Activated CD4-positive, alpha-beta T cell treated with anti-CD3 and anti-CD28 coated beads for 36 hours (primary cell): ENCODE results near the gene CARNS1. TPM values are rescaled to one million over a fixed set of nuclear protein-coding genes. Genes with fewer than 3 reads are reported as not detected.

Experiments used
- ATAC-seq: fragments of 200-7000 bp; cut with Tn5 transposase; one replicate; pipeline ENCODE4 v1.10.0; 2021; ENCODE audit warnings: mild to moderate bottlenecking, moderate library complexity
- CTCF ChIA-PET: fragments of 350-600 bp; sonication (Branson Sonifier 250); formaldehyde crosslinking; loops from one replicate; lab custom pipeline; 2021; ENCODE audit warnings: antibody characterized with exemption; lab: Charles Lee
- POLR2A ChIA-PET: fragments of 350-600 bp; sonication (Branson Sonifier 250); formaldehyde crosslinking; loops from one replicate; lab custom pipeline; 2021; ENCODE audit warnings: antibody characterized with exemption, inconsistent platforms; lab: Charles Lee
- DNase-seq: peaks from one replicate; pipeline ENCODE4 v3.0.0-alpha.2; 2020
- H3K27ac Mint-ChIP-seq: one replicate; pipeline ENCODE4 v1.8.0; 2021; ENCODE audit warnings: mixed read lengths
- H3K27me3 Mint-ChIP-seq: one replicate; pipeline ENCODE4 v1.8.0; 2021; ENCODE audit warnings: mixed read lengths
- H3K36me3 Mint-ChIP-seq: one replicate; pipeline ENCODE4 v1.8.0; 2021; ENCODE audit warnings: low read depth, mixed read lengths
- H3K4me1 Mint-ChIP-seq: one replicate; pipeline ENCODE4 v1.8.0; 2021; ENCODE audit warnings: mixed read lengths
- H3K4me3 Mint-ChIP-seq: one replicate; pipeline ENCODE4 v1.8.0; 2021; ENCODE audit warnings: mild to moderate bottlenecking, moderate library complexity, mixed read lengths
- H3K9me3 Mint-ChIP-seq: one replicate; pipeline ENCODE4 v1.8.0; 2021; ENCODE audit warnings: low read depth, mixed read lengths
- intact Hi-C, 2 experiments: fragments of 100-400 bp; cut with DNase I in 1 of 2; cut with micrococcal nuclease in 1 of 2; formaldehyde crosslinking; loops; one replicate each; pipeline versions ENCODE4 v1.14.2 to v1.15.1; 2022 to 2024; cut with DNase I, micrococcal nuclease
- total RNA-seq, 2 experiments: library from RNA; stranded (reverse); gene quantifications; one replicate each; pipeline ENCODE4 v1.2.3, GENCODE V29; 2021

CARNS1 gene
- total RNA-seq, 2 experiments from 2014 or later, result 1.5 to 1.6 TPM

DNA sequence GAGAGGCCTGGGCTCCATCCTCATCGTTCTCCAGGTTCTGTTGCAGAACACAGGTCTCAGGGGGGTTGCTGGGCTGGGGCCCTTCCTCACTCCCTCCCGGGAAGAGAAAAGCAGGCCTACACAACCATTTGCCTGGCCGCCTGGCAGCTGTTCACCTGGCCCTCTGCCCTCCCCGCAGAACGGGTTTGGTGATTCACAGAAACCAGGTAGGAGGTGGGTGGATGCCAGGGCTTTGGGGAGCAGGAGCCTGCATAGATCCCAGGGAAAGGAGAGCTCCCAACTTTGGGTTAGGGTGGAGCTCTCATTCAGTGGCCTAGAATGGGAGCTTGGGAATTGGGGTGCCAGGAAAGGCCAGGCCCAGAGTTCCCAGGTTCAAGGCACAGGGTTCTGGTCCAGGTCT, 52.6 kb downstream of the CARNS1 start:
- H3K36me3 Mint-ChIP-seq, result peaks cover 9% of the 10 kb centered on the region

DNA sequence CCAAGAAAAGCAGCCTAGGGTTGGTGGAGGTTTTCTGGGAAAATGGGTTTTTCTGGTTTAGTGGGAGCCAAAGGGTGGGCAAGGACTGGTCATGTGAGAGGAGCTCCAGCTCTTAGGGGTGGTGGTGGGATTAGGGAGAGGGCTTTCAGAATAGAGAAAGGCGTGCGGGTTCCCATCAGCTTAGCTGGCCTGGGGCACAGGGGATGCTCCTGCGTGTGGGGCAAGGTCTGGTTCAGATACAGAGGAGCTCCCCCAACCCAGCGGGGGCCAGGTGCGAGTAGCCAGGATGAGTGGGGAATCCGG, 52.9 kb downstream of the CARNS1 start:
- H3K4me3 Mint-ChIP-seq, result peak overlapping the region; percentile 82
- H3K27ac Mint-ChIP-seq, result peak overlapping the region; percentile 78
- ChIA-PET POLR2A (interaction anchor here (0.8 to 1.0 kb wide), 2 partner anchors 16 to 151 kb away, joined by 3 to 4 read pairs; no protein-coding TSS in a partner anchor), CTCF (interaction anchor here (0.7 to 2.0 kb wide), 9 partner anchors 15 to 229 kb away, joined by 3 to 9 read pairs (median 4); partner anchors contain the start of gene AIP)
- DNase-seq, result peak; percentile 62
- no peaks in the 10 kb centered on the region for H3K9me3 Mint-ChIP-seq
- intact Hi-C loops, result loop anchor here in 1 of 2 experiments (2.0 to 5.0 kb wide), 2 partner anchors 22 to 41 kb away; partner anchors contain the start of gene RPS6KB2
- H3K4me1 Mint-ChIP-seq, result peaks cover 24% of the 10 kb centered on the region
- H3K27me3 Mint-ChIP-seq, result no peaks in the 10 kb centered on the region
- ATAC-seq, result peak; percentile 4
- peaks cover 9% of the 10 kb centered on the region for H3K36me3 Mint-ChIP-seq

More for the DNA sequence above, 52.6 kb downstream of the CARNS1 start:
- intact Hi-C loops, result loop anchor here in 1 of 2 experiments (2.0 to 5.0 kb wide), 2 partner anchors 21 to 41 kb away; partner anchors contain the start of gene RPS6KB2
- ATAC-seq, result no peak
- ChIA-PET CTCF (interaction anchor here (0.6 to 2.0 kb wide), 10 partner anchors 15 to 228 kb away, joined by 3 to 9 read pairs (median 4); partner anchors contain the start of gene AIP), POLR2A (interaction anchor here (0.7 to 1.0 kb wide), 3 partner anchors 17 to 150 kb away, joined by 3 to 4 read pairs (median 3); partner anchors contain the start of gene TBC1D10C)
- H3K4me3 Mint-ChIP-seq, result peak overlapping the region; percentile 82
- H3K4me1 Mint-ChIP-seq, result peaks cover 24% of the 10 kb centered on the region
- no peaks in the 10 kb centered on the region for H3K9me3 Mint-ChIP-seq
- H3K27me3 Mint-ChIP-seq, result no peaks in the 10 kb centered on the region
- H3K27ac Mint-ChIP-seq, result peak overlapping the region; percentile 78
- peak; percentile 72 for DNase-seq

DNA sequence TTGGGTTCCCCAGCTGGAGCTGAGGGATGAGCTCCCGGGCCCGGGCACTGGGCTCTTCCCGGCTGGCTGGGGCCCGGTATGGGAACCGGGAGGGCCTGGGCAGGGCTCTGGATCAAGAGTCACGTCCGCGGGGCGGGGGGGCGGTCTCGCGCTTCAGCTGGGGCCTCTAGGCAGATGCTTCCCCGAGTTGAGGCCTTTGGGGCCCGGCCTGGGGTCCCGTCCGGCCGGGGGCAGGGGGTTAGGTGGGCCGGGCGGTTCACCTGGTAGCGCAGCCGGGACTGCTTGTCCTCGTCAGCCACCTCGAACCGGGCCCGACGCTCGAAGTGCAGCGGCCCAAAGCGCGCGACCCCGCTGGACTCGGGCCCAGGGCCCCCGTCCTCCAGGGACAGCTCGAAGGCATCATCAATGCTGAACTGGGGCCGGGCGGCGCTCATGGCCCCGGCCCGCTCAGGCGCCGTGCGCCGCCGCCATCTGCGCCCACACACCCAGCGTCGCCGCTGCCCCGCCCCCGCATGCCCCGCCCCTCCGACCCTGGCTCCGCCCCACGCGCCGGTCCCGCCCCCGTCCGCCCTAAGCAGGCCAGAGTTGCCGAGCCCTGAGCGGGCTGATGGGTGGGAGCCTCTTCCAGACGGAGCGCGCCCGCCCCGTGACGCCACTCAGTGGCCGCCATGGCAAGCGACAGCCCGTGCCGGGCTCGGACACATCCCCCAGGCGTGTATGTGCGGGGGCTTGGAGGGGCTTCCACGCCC, 53.5 kb downstream of the CARNS1 start, which contains the start of gene TMEM134:
TSS of gene TMEM134 (minus strand) at position 493 of the 749 bp plus-strand sequence. CDS start at position 434, 59 bp downstream.
- Mint-ChIP-seq H3K27me3 (no peaks in the 10 kb centered on the region), H3K27ac (peak within 1 kb of the TSS; percentile 86), H3K9me3 (no peaks in the 10 kb centered on the region), H3K36me3 (peaks cover 9% of the 10 kb centered on the region), H3K4me3 (peak within 1 kb of the TSS; percentile 82), H3K4me1 (peaks cover 24% of the 10 kb centered on the region)
- peak; percentile 97 for DNase-seq
- ChIA-PET POLR2A (interaction anchor here (1.0 kb wide), 1 partner anchor 16 kb away, joined by 3 read pairs; no protein-coding TSS in a partner anchor), CTCF (interaction anchor here (0.6 to 2.0 kb wide), 11 partner anchors 14 to 229 kb away, joined by 3 to 9 read pairs (median 3); partner anchors contain the start of genes AIP and PPP1CA)
- ATAC-seq, result peak; percentile 78
- intact Hi-C loops, result loop anchor here (1.0 to 5.0 kb wide), 15 partner anchors 13 to 336 kb away; partner anchors contain the start of genes PPP1CA (in 2 of the 2), RPS6KB2 (in 2 of the 2), NDUFV1 (in 1 of the 2) and POLD4 (in 1 of the 2)

DNA sequence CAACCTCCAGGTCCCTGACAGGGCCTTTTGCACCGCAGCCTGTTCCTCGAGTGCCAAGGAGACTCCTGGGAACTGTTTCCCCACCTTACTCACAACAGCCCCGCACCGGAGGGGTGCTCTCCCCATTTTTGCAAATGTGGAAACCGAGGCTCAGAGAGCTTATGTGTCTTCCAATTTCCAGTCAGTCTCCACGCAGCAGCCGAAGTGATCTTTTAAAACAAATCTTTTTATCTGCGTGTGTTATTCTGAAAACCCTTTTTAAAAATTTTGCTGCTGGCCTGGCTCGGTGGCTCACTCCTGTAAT, 54.0 kb downstream of the CARNS1 start:
- no peak for DNase-seq
- Mint-ChIP-seq H3K4me3 (peak overlapping the region; percentile 82), H3K27ac (peak overlapping the region; percentile 86), H3K36me3 (peaks cover 9% of the 10 kb centered on the region), H3K27me3 (no peaks in the 10 kb centered on the region), H3K4me1 (peaks cover 22% of the 10 kb centered on the region), H3K9me3 (no peaks in the 10 kb centered on the region)
- ATAC-seq, result no peak
- POLR2A ChIA-PET, result interaction anchor here (0.6 kb wide), 1 partner anchor 12 kb away, joined by 4 read pairs; no protein-coding TSS in a partner anchor
- CTCF ChIA-PET, result interaction anchor here (0.6 to 2.0 kb wide), 5 partner anchors 30 to 120 kb away, joined by 3 to 9 read pairs (median 3); partner anchors contain the start of gene PPP1CA
- intact Hi-C loops, result loop anchor here (1.0 to 5.0 kb wide), 15 partner anchors 13 to 336 kb away; partner anchors contain the start of genes PPP1CA (in 2 of the 2), RPS6KB2 (in 2 of the 2), NDUFV1 (in 1 of the 2) and POLD4 (in 1 of the 2)

DNA sequence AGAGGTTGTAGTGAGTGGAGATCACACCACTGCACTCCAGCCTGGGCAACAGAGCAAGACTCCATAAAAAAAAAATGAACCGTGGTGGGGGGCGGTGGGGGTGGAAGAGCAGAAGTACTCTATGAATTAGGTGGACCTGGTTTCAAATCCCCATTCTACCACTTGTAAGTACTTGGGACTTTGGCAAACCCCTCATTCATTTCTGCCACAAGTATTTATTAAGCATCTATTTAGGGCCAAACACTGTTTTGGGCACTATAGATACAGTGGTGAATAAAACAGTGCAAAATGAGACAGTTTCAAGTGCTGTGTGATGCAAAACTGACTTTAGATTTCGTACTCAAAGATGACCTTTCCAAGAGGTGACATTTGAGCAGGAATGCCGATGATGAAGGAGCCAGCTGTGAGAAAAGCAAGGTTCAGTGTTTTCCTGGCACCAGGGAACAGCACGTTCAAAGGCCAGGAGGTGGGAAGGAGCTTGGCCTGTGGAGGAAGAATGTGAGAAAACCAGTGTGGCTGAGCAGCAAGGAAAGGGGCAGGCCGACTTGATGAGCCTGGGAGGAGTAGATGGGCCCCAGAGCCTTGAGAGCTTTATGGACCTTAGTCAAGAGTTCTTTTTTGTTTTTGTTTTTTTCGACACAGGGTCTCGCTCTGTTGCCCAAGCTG, 55.0 kb downstream of the CARNS1 start:
- ChIA-PET POLR2A (interaction anchor here (0.6 kb wide), 1 partner anchor 11 kb away, joined by 4 read pairs; no protein-coding TSS in a partner anchor), CTCF (interaction anchor here (0.6 to 0.7 kb wide), 3 partner anchors 13 to 182 kb away, joined by 3 to 4 read pairs (median 3); partner anchors contain the start of gene AIP)
- intact Hi-C loops, result no loop called here
- Mint-ChIP-seq H3K4me3 (peak overlapping the region; percentile 82), H3K27me3 (no peaks in the 10 kb centered on the region), H3K27ac (peak overlapping the region; percentile 86), H3K9me3 (no peaks in the 10 kb centered on the region), H3K36me3 (peaks cover 5% of the 10 kb centered on the region), H3K4me1 (peaks cover 19% of the 10 kb centered on the region)
- DNase-seq, result no peak
- no peak for ATAC-seq

DNA sequence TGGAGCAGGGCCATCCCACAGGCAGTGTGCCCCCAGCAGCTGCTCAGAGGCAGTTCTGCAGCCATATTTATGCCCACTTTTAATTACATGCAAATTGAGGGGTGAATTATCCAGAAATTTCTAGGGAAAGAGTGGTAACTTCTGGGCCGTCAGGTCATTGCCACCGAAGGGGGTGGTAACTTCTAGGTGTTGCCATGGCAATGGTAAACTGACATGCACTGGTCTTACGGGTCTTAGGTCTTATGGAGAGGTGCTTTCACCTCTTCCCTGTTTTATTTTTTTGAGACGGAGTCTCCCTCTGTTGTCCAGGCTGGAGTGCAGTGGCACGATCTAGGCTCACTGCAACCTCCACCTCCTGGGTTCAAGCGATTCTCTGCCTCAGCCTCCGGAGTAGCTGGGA, 57.4 kb downstream of the CARNS1 start:
- Mint-ChIP-seq H3K9me3 (no peaks in the 10 kb centered on the region), H3K4me1 (peaks cover 6% of the 10 kb centered on the region), H3K27ac (no peak overlapping the region), H3K36me3 (no peaks in the 10 kb centered on the region), H3K4me3 (no peak overlapping the region), H3K27me3 (no peaks in the 10 kb centered on the region)
- no peak for DNase-seq
- CTCF ChIA-PET, result no interaction called here
- intact Hi-C loops, result no loop called here
- POLR2A ChIA-PET, result no interaction called here
- ATAC-seq, result no peak

Other genes starting within 250 kb of the CARNS1 start
- 100 to 1,000 TPM; 202 to 241 TPM for gene GRK2, start 149.2 kb upstream of the CARNS1 start, total RNA-seq
- gene ANKRD13D, start 126.4 kb upstream of the CARNS1 start, total RNA-seq, result 10 to 100 TPM; 44.9 to 69.5 TPM
- 10 to 100 TPM in 1 of 2 experiments, 1 to 10 TPM in 1; 6.0 to 11.1 TPM for gene SSH3, start 112.1 kb upstream of the CARNS1 start, total RNA-seq
- 10 to 100 TPM; 31.3 to 37.5 TPM for gene POLD4, start 62.1 kb upstream of the CARNS1 start, total RNA-seq
- under 1 TPM; 0.09 to 0.27 TPM for gene CLCF1, start 42.1 kb upstream of the CARNS1 start, total RNA-seq
- gene RAD9A, start 23.7 kb upstream of the CARNS1 start, total RNA-seq, result 10 to 100 TPM; 28.8 to 30.0 TPM
- gene PPP1CA, start 13.8 kb upstream of the CARNS1 start, total RNA-seq, result 100 to 1,000 TPM; 199 to 227 TPM
- 100 to 1,000 TPM in 1 of 2 experiments, 10 to 100 TPM in 1; 83.2 to 123 TPM for gene TBC1D10C, start 11.6 kb upstream of the CARNS1 start, total RNA-seq
- 10 to 100 TPM; 53.4 to 57.2 TPM for gene RPS6KB2, start 12.8 kb downstream of the CARNS1 start, total RNA-seq
- gene PTPRCAP, start 22.0 kb downstream of the CARNS1 start, total RNA-seq, result 10 to 100 TPM; 80.1 to 83.4 TPM
- gene CORO1B, start 27.8 kb downstream of the CARNS1 start, total RNA-seq, result 100 to 1,000 TPM; 178 to 285 TPM
- gene GPR152, start 37.1 kb downstream of the CARNS1 start, total RNA-seq, result not detected
- under 1 TPM; 0.37 to 0.46 TPM for gene CABP4, start 39.7 kb downstream of the CARNS1 start, total RNA-seq
- gene TMEM134, start 53.6 kb downstream of the CARNS1 start, total RNA-seq, result 10 to 100 TPM; 69.9 to 74.7 TPM
- 100 to 1,000 TPM; 142 to 144 TPM for gene AIP, start 67.3 kb downstream of the CARNS1 start, total RNA-seq
- 100 to 1,000 TPM in 1 of 2 experiments, 10 to 100 TPM in 1; 94.5 to 100 TPM for gene PITPNM1, start 89.7 kb downstream of the CARNS1 start, total RNA-seq
- 10 to 100 TPM; 64.1 to 68.7 TPM for gene CDK2AP2, start 92.5 kb downstream of the CARNS1 start, total RNA-seq
- gene CABP2, start 107.8 kb downstream of the CARNS1 start, total RNA-seq, result not detected
- 100 to 1,000 TPM; 376 to 463 TPM for gene GSTP1, start 168.1 kb downstream of the CARNS1 start, total RNA-seq
- 100 to 1,000 TPM; 253 to 287 TPM for gene NDUFV1, start 191.3 kb downstream of the CARNS1 start, total RNA-seq
- gene NUDT8, start 214.3 kb downstream of the CARNS1 start, total RNA-seq, result 10 to 100 TPM; 17.0 to 23.4 TPM
- not detected for gene TBX10, start 224.1 kb downstream of the CARNS1 start, total RNA-seq
- gene ACY3, start 235.1 kb downstream of the CARNS1 start, total RNA-seq, result under 1 TPM; 0.46 TPM